ENCODE data around the gene KMT2B. TPM values are rescaled to one million over a fixed set of nuclear protein-coding genes. Genes with fewer than 3 reads are reported as not detected.

KMT2B gene
- total and polyA plus RNA-seq, 2 donors from 2014 or later = 14.8 to 40.8 TPM

DNA sequence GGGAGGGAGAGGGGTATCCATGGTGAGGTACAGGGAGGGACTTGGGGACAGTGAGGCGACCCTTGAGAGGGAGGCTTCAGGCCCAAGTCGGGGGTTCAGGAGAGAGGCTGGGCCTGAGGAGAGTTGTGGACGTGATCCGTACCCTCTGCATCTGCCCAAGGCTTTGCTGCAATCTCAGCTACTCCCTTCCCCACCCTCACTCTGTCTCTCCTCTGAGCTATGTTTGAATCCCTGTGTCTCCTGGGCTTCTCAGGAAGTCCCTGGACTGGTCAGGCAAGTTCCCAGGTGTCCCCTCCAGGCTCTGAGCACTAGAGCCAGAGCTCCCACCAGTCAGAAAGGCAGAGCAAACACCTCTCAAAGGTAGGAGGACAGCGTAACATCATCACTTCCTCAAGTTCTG is 32.4 kb downstream of the KMT2B start:
- H3K9ac ChIP-seq (ENCODE audit: low read length in 3 of 3) = no peak overlapping the region
- H3K4me3 ChIP-seq (ENCODE audit: low read length in 3 of 3) = no peak overlapping the region
- DNase-seq (no peak), FAIRE-seq (no peak)
- intact Hi-C loops (cut with DNase I) = no loop called here
- no peaks in the 10 kb centered on the region for H3K27me3 ChIP-seq (ENCODE audit: control insufficient read depth, insufficient read depth, low read length)
- peaks cover 0 to 22% (median 10%) of the 10 kb centered on the region in 3 donors for H3K36me3 ChIP-seq (ENCODE audit: control insufficient read depth in 2 of 3, insufficient read depth in 3 of 3, low read length in 3 of 3)
- peaks cover 2 to 13% (median 9%) of the 10 kb centered on the region in 3 donors for H3K4me1 ChIP-seq (ENCODE audit: control insufficient read depth in 2 of 3, insufficient read depth in 2 of 3, low read depth in 1 of 3, low read length in 3 of 3)
- H3K27ac ChIP-seq (ENCODE audit: low read depth in 2 of 2, low read length in 2 of 2) = no peak overlapping the region
- TF ChIP-seq, protein P1, sequence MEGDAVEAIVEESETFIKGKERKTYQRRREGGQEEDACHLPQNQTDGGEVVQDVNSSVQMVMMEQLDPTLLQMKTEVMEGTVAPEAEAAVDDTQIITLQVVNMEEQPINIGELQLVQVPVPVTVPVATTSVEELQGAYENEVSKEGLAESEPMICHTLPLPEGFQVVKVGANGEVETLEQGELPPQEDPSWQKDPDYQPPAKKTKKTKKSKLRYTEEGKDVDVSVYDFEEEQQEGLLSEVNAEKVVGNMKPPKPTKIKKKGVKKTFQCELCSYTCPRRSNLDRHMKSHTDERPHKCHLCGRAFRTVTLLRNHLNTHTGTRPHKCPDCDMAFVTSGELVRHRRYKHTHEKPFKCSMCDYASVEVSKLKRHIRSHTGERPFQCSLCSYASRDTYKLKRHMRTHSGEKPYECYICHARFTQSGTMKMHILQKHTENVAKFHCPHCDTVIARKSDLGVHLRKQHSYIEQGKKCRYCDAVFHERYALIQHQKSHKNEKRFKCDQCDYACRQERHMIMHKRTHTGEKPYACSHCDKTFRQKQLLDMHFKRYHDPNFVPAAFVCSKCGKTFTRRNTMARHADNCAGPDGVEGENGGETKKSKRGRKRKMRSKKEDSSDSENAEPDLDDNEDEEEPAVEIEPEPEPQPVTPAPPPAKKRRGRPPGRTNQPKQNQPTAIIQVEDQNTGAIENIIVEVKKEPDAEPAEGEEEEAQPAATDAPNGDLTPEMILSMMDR (IDR thresholded peaks at IDR 0.05; ENCODE audit: borderline replicate concordance, extremely low read depth, insufficient read depth) = no peak
- H3K9me3 ChIP-seq (ENCODE audit: control insufficient read depth in 2 of 3, insufficient read depth in 1 of 3, low read length in 3 of 3) = no peaks in the 10 kb centered on the region

DNA sequence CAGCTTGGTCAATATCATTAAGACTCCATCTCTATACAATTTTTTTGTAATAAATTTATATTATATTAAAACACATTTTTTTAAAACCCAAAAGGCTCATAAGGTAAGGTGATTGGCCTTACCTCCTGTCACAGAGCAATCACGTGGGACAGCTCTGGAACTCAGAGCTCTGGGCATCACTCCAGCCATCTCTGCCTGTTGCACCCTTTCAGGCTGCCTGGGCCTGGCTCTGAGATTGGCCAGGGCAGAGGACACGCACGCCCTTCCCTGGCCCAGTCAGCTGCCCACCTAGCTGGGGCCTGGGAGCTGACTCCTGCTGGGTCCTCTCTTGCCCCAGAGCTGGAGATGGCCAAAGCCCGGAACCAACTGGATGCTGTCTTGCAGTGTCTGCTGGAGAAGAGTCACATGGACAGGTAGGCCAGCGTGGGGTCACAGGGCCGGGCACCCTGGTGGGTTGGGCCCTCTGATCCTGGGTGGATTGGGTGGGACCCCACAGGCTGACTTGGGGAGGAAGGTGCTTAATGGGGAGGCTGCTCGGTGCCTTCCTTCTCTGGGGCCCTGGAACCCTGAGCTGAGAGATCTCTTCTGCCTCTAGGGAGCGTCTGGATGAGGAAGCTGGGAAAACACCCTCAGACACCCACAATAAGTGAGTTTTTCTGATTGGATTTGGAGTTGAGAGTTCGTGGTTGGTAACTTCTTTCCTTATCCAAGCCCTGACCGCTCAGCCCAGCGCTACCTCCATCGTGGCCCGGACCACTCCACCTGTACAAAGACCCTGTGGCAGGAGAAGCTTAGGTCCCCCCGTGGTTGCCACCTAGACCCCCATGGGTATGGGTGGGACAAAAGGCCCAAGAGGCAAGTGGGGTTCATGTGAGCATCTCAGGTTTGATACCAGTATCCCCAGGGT is 34.3 kb downstream of the KMT2B start:
- intact Hi-C loops (cut with DNase I) = no loop called here
- no peak overlapping the region for H3K9ac ChIP-seq (ENCODE audit: low read length in 3 of 3)
- no peak for FAIRE-seq

DNA sequence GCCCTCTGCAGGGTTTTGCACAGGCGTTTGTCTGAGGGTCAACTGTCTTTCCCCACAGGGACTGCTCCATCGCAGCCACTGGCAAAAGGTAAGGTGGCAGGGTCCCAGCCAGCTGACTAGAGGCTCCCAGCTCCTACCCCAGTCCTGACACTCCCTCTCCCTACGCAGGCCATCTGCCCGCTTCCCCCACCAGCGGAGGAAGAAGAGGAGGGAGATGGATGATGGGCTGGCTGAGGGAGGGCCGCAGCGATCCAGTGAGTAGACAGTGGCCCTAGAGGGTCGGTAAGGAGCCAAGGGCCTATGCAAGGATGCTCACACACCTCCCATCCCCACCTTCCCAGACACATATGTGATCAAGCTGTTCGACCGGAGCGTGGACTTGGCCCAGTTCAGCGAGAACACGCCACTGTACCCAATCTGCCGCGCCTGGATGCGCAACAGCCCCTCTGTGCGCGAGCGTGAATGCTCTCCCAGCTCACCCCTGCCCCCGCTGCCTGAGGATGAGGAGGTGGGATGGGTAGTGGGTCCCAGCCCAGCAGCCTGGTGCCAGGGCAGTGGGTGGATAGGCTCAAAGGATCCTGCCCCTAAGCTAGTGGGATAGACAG is 35.0 kb downstream of the KMT2B start:
- DNase-seq (no peak), FAIRE-seq (no peak)
- H3K27ac ChIP-seq (ENCODE audit: low read depth in 2 of 2, low read length in 2 of 2) = no peak overlapping the region
- no peak overlapping the region for H3K4me3 ChIP-seq (ENCODE audit: low read length in 3 of 3)
- intact Hi-C loops (cut with DNase I) = no loop called here
- H3K9ac ChIP-seq (ENCODE audit: low read length in 3 of 3) = no peak overlapping the region
- peaks cover 0 to 22% (median 10%) of the 10 kb centered on the region in 3 donors for H3K36me3 ChIP-seq (ENCODE audit: control insufficient read depth in 2 of 3, insufficient read depth in 3 of 3, low read length in 3 of 3)
- TF ChIP-seq, protein P1 (IDR thresholded peaks at IDR 0.05; ENCODE audit: borderline replicate concordance, extremely low read depth, insufficient read depth) = no peak
- no peaks in the 10 kb centered on the region for H3K9me3 ChIP-seq (ENCODE audit: control insufficient read depth in 2 of 3, insufficient read depth in 1 of 3, low read length in 3 of 3)
- no peaks in the 10 kb centered on the region for H3K27me3 ChIP-seq (ENCODE audit: control insufficient read depth, insufficient read depth, low read length)
- H3K4me1 ChIP-seq (ENCODE audit: control insufficient read depth in 2 of 3, insufficient read depth in 2 of 3, low read depth in 1 of 3, low read length in 3 of 3) = peaks cover 2 to 15% (median 4%) of the 10 kb centered on the region in 3 donors

More for the DNA sequence above, 34.3 kb downstream of the KMT2B start:
- Histone ChIP-seq H3K27ac (ENCODE audit: low read depth in 2 of 2, low read length in 2 of 2) (no peak overlapping the region), H3K9me3 (ENCODE audit: control insufficient read depth in 2 of 3, insufficient read depth in 1 of 3, low read length in 3 of 3) (no peaks in the 10 kb centered on the region), H3K27me3 (ENCODE audit: control insufficient read depth, insufficient read depth, low read length) (no peaks in the 10 kb centered on the region), H3K4me1 (ENCODE audit: control insufficient read depth in 2 of 3, insufficient read depth in 2 of 3, low read depth in 1 of 3, low read length in 3 of 3) (peaks cover 2 to 12% (median 4%) of the 10 kb centered on the region in 3 donors), H3K36me3 (ENCODE audit: control insufficient read depth in 2 of 3, insufficient read depth in 3 of 3, low read length in 3 of 3) (peaks cover 0 to 22% (median 10%) of the 10 kb centered on the region in 3 donors), H3K4me3 (ENCODE audit: low read length in 3 of 3) (no peak overlapping the region)
- TF ChIP-seq, protein P1 (IDR thresholded peaks at IDR 0.05; ENCODE audit: borderline replicate concordance, extremely low read depth, insufficient read depth) = no peak
- DNase-seq = no peak
